Loucy (cell line): ENCODE data around the gene CLASP1.
"Not testable (repeated sequence)": the region's sequence is repeated elsewhere in the genome, so short reads cannot be mapped to it uniquely, and the experiment has no call there.

Experiments used
- CTCF ChIP-seq: fragments of 200-600 bp; sonication (generic); conservative IDR thresholded peaks from 2 replicates; pipeline ENCODE4 v1.5.1; 2014; ENCODE audit warnings: mild to moderate bottlenecking, antibody characterized with exemption, low read length
- EZH2phosphoT487 ChIP-seq: fragments of 200-600 bp; IDR thresholded peaks from 2 replicates; pipeline ENCODE4 v1.6.1; 2018; ENCODE audit warnings: antibody characterized with exemption, mild to moderate bottlenecking, moderate library complexity, borderline replicate concordance

- TF ChIP-seq CTCF, EZH2phosphoT487: not testable (repeated sequence)
These were observed 38.1 kb downstream of the CLASP1 start for GRCh38 chr2:121611048-121611649.
